ENCODE data around the gene LSMEM2. TPM values are rescaled to one million over a fixed set of nuclear protein-coding genes. Genes with fewer than 3 reads are reported as not detected.
A peak's percentile ranks its signal among the peaks of the same experiment; 100 is the strongest.

LSMEM2 gene
- total RNA-seq = not detected

GRCh38 chr3:50278880-50279224, at the start of gene LSMEM2:
LSMEM2 (plus strand) TSS chr3:50279087; CDS start chr3:50279114, 27 bp downstream.
- no peaks in the 10 kb centered on the region for H3K9me3 ChIP-seq
- H3K4me3 ChIP-seq = no peak within 1 kb of the TSS
- DNase-seq (ENCODE audit: low spot score) (no peak), ATAC-seq (ENCODE audit: insufficient number of reproducible peaks, low FRiP score, low read depth) (no peak)
- no peaks in the 10 kb centered on the region for H3K27me3 ChIP-seq (replicated peaks; ENCODE audit: insufficient read depth)
- H3K27ac ChIP-seq = peak within 1 kb of the TSS; percentile 34 to 56
- TF ChIP-seq CTCF (IDR thresholded peaks at IDR 0.05) = no peak
- H3K4me1 ChIP-seq (ENCODE audit: control insufficient read depth in 1 of 2, low read depth in 2 of 2) = peaks cover 4 to 13% of the 10 kb centered on the region in 2 donors
- peaks cover 6% of the 10 kb centered on the region for H3K36me3 ChIP-seq

DNA sequence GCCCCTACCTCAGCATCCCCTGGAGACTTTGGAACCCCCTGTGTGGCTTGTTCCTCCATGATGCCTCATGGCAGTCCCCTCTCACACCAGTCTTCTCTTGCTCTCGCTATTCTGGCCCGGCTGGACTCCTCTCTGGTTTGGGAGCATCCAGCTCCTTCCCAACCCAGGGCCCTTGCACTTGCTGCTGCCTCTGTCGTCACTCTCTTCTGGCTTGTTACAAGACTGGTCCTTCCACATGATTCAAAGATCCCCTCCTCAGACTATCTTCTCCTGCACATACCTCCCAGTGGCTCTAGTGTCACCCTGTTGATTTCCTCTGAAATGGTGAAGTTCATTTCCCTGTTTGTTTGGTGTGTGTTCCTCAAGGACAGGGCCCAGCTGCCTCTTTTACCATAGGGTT, 49.4 kb upstream of the LSMEM2 start:
- H3K36me3 ChIP-seq = no peaks in the 10 kb centered on the region
- DNase-seq (ENCODE audit: low spot score) (no peak), ATAC-seq (ENCODE audit: insufficient number of reproducible peaks, low FRiP score, low read depth) (no peak)
- peaks cover 7 to 22% of the 10 kb centered on the region in 2 donors for H3K4me1 ChIP-seq (ENCODE audit: control insufficient read depth in 1 of 2, low read depth in 2 of 2)
- H3K27ac ChIP-seq = no peak overlapping the region
- no peaks in the 10 kb centered on the region for H3K9me3 ChIP-seq
- no peaks in the 10 kb centered on the region for H3K27me3 ChIP-seq (replicated peaks; ENCODE audit: insufficient read depth)
- no peak for TF ChIP-seq CTCF (IDR thresholded peaks at IDR 0.05)
- H3K4me3 ChIP-seq = no peak overlapping the region

GRCh38 chr3:50230104-50230793, 48.6 kb upstream of the LSMEM2 start:
- no peaks in the 10 kb centered on the region for H3K9me3 ChIP-seq
- no peak for DNase-seq (ENCODE audit: low spot score)
- no peaks in the 10 kb centered on the region for H3K27me3 ChIP-seq (replicated peaks; ENCODE audit: insufficient read depth)
- no peaks in the 10 kb centered on the region for H3K36me3 ChIP-seq
- TF ChIP-seq CTCF (IDR thresholded peaks at IDR 0.05) = no peak
- H3K4me3 ChIP-seq = no peak overlapping the region
- ATAC-seq (ENCODE audit: insufficient number of reproducible peaks, low FRiP score, low read depth) = no peak
- H3K27ac ChIP-seq = peak overlapping the region in 1 of 2 donors; percentile 17
- peaks cover 7 to 26% of the 10 kb centered on the region in 2 donors for H3K4me1 ChIP-seq (ENCODE audit: control insufficient read depth in 1 of 2, low read depth in 2 of 2)

- no peaks in the 10 kb centered on the region for H3K9me3 ChIP-seq
- ATAC-seq (ENCODE audit: insufficient number of reproducible peaks, low FRiP score, low read depth) (no peak), DNase-seq (ENCODE audit: low spot score) (no peak)
- TF ChIP-seq CTCF (IDR thresholded peaks at IDR 0.05) = no peak
- H3K36me3 ChIP-seq = no peaks in the 10 kb centered on the region
- H3K4me1 ChIP-seq (ENCODE audit: control insufficient read depth in 1 of 2, low read depth in 2 of 2) = peaks cover 7 to 29% of the 10 kb centered on the region in 2 donors
- no peak overlapping the region for H3K4me3 ChIP-seq
- peak overlapping the region in 1 of 2 donors; percentile 17 for H3K27ac ChIP-seq
- no peaks in the 10 kb centered on the region for H3K27me3 ChIP-seq (replicated peaks; ENCODE audit: insufficient read depth)
Observed at GRCh38 chr3:50230794-50231125, 48.1 kb upstream of the LSMEM2 start.

GRCh38 chr3:50231581-50231980, 47.3 kb upstream of the LSMEM2 start:
- ATAC-seq (ENCODE audit: insufficient number of reproducible peaks, low FRiP score, low read depth) (no peak), DNase-seq (ENCODE audit: low spot score) (no peak)
- H3K27me3 ChIP-seq (replicated peaks; ENCODE audit: insufficient read depth) = no peaks in the 10 kb centered on the region
- H3K4me1 ChIP-seq (ENCODE audit: control insufficient read depth in 1 of 2, low read depth in 2 of 2) = peaks cover 4 to 21% of the 10 kb centered on the region in 2 donors
- H3K27ac ChIP-seq = no peak overlapping the region
- H3K9me3 ChIP-seq = no peaks in the 10 kb centered on the region
- no peaks in the 10 kb centered on the region for H3K36me3 ChIP-seq
- no peak for TF ChIP-seq CTCF (IDR thresholded peaks at IDR 0.05)
- no peak overlapping the region for H3K4me3 ChIP-seq

Measured in thoracic aorta (tissue), 2 donors.